ENCODE measurements around the gene TCF20.

DNA sequence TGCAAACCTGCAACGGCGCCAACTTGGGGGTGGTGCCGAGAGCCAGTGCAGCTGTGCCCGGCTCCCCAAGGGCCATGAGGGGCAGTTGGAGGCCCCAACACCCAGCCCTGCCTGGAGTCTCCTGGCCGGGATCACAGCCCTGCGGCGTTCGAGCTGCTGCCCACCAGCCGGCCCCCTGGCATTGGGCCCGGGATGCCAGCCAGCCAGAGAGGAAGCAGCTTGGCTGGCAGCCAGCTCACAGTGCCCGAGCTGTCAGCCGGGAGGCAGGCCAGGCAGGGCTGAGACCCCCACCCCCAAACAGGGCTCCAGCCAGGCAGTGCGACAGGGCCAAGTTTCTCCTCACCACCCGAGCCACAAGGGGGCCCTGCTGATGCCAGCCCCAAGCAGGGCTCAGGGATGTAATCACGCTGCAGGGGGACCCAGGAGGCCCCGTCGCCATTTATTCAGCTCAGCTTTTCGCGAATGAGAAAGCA is 26.0 kb upstream of the TCF20 start:
- TF ChIP-seq, protein P1, sequence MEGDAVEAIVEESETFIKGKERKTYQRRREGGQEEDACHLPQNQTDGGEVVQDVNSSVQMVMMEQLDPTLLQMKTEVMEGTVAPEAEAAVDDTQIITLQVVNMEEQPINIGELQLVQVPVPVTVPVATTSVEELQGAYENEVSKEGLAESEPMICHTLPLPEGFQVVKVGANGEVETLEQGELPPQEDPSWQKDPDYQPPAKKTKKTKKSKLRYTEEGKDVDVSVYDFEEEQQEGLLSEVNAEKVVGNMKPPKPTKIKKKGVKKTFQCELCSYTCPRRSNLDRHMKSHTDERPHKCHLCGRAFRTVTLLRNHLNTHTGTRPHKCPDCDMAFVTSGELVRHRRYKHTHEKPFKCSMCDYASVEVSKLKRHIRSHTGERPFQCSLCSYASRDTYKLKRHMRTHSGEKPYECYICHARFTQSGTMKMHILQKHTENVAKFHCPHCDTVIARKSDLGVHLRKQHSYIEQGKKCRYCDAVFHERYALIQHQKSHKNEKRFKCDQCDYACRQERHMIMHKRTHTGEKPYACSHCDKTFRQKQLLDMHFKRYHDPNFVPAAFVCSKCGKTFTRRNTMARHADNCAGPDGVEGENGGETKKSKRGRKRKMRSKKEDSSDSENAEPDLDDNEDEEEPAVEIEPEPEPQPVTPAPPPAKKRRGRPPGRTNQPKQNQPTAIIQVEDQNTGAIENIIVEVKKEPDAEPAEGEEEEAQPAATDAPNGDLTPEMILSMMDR (IDR thresholded peaks at IDR 0.05) = no peak
- TF ChIP-seq POLR2A (IDR thresholded peaks at IDR 0.05) (no peak), EP300 (IDR thresholded peaks at IDR 0.05) (no peak)

All from tibial nerve (tissue), 4 donors.